ENCODE results near the gene GALNT13.
"Not testable (repeated sequence)": the region's sequence is repeated elsewhere in the genome, so short reads cannot be mapped to it uniquely, and the experiment has no call there.

Gene GALNT13

DNA sequence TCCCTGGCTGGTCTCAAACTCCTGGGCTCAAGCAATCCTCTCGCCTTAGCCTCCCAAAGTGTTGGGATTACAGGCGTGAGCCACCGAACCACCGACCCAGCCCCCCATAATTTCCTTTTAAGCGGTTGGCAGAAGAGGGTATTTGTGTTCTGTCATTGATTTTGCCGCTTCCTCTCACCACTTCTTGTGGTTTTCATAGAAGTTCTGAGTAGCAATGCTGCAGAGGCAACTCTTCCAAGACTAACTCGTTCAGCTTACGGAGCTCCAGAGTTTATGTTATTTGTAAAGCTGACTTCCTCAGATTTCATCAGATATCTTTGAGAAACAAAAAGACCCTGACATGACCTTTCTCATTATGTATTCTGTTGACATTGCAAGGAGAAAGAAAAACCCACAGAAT lies 565.4 kb downstream of the GALNT13 start:
- no peak for DNase-seq

DNA sequence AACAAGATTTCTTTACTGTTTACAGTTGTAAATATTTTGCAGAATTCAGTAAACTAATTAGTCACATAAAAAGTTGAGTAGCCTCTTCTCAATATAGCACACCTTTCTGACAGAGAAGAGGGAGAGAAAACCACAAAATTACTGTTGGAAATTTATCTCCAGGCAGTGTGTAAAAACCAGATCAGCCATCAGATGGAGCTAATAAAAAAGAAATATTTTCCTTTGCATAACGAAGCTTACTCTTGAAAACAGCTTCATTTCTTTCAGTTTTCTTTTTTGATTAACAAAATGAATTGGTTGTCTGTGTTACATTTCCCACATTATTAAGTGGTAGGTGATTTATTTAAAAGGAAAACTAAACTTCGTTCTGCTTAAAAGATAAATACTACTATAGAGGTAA lies 567.4 kb downstream of the GALNT13 start:
- peak; percentile 39 for DNase-seq

- no peak for DNase-seq
Observed at GRCh38 chr2:154443919-154444318, 572.2 kb downstream of the GALNT13 start.

DNA sequence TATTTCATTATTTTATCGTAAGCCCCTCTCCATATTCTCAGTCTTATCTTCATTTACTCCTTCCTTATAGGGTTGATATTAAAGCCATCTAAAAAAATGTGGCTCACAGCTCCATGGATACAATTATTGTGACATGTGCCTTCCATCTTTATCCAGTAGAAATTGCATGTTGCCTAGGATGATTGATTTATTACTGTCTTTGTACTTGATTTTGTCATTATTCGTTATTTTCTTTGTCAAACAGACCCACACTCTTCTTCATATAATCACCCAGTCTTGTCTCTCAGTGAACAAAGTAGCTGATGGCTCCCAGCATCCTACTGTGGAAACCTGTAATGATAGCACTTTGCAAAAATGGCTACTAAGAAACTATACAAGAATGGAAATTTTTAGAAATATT lies 574.6 kb downstream of the GALNT13 start:
- DNase-seq = peak; percentile 96

- peak; percentile 57 for DNase-seq
Observed at GRCh38 chr2:154447727-154448418, 576.2 kb downstream of the GALNT13 start.

- no peak for DNase-seq
Observed at GRCh38 chr2:154449951-154450658, 578.4 kb downstream of the GALNT13 start.

DNA sequence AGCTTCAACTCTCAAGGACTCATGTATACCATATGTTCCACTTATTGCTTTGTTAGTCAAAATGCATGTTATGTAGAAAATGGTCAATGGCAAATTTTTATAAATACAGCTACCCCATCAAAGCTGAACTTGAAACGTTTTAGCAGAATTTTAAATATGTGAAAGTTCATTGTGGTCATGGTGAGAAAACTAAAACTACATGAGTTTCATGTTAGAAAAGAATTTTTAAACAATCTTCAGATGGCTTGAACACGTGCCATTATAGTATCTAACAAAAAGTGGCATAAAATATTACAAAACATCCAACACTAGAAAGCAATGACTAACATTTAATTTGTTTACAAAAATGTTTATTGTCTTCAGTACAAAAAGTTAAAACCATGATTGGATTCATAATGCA lies 580.7 kb downstream of the GALNT13 start:
- no peak for DNase-seq

- peak; percentile 74 for DNase-seq
Observed at GRCh38 chr2:154452906-154453493, 581.3 kb downstream of the GALNT13 start.

GRCh38 chr2:154455166-154455565 lies 583.4 kb downstream of the GALNT13 start:
- peak; percentile 67 for DNase-seq

- peak; percentile 67 for DNase-seq
Observed at GRCh38 chr2:154455866-154456265, 584.1 kb downstream of the GALNT13 start.

DNA sequence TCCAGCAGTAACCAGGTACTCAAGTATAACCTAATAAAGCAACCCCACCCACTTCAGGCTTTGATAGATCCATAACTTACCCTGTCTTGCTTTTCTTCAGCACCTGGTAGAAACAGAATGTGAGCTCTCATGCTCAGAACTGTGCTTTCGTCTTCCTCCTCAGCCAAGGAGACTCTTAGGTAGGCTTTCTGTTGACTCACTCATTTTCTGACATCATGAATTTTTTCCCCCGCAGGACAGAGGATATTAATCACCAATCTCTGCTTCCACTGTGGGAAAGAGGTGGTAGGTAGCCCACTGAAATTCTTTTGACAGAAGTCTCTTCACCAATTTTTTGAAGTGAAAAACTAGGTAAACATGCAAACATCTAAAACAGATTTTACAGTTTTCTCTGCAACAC lies 585.6 kb downstream of the GALNT13 start:
- no peak for DNase-seq

DNA sequence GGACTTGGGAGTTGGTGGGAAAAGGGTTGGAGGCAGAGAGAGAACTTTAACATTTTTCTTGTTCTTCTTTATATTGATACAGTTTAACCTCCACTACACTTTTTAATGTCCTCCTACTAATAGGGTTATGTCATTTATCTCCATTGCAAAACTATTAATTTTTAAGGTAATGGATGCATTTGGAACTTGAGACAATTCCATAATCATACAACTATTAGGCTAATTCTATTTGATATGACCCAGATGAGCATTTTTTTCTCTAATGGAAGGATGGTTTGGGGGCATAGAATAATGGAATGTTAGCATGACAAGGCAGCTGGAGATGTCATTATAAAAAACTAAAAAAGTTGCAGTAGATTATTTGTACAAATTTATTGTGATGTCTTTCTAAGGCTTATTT lies 587.6 kb downstream of the GALNT13 start:
- DNase-seq = no peak

DNA sequence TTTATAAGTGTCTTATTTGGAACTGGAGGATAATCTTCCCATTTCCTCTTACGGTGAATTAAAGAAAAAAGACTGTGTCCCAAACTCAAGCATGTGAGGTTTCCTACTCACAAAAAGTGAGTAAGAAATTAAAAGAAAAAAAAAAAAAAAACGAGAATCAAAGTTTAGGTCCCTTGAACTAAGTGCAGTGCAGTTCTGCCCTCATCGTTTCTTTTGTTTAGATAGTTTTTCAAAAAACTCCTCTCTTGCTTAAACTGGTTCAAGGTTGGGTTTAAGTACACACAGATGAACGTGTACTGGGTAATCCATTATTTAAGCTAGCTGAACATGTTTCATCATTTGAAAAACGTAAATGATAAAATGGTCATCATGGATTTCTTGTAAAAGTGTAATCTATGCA lies 590.9 kb downstream of the GALNT13 start:
- DNase-seq = no peak

DNA sequence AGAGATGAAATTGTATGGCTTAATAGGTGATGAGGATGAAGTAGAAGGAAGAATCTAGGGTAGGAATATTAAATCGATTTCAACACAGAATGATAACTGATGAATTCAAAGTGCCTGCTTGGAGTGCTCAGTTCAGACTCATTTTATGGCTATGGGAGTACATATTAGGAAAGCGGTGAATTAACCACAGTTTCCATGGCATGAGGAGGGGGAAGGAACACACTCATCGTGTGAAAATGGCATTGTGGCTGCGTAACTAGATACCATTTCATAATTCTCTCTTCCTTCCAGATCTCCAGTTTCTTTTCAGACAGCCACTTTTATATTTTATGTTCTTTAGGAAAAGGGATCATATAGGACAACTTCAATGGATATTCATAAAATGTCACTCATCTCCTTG lies 594.5 kb downstream of the GALNT13 start:
- no peak for DNase-seq

GRCh38 chr2:154470376-154470775 lies 598.7 kb downstream of the GALNT13 start:
- DNase-seq = no peak

DNA sequence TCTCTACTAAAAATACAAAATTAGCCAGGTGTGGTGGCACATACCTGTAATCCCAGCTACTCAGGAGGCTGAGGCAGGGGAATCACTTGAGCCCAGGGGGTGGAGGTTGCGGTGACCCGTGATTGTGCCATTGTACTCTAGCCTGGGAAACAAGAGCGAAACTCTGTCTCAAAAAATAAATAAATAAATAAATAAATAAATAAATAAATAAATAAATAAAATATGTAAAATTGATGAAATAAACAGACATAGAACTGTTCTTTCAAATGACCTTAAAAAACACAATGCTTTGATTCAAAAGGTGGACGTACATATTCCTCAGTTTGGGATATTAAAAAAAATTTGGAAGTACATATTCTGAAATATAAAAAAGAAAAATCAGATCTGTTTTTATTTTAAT lies 599.8 kb downstream of the GALNT13 start:
- not testable (repeated sequence) for DNase-seq

DNA sequence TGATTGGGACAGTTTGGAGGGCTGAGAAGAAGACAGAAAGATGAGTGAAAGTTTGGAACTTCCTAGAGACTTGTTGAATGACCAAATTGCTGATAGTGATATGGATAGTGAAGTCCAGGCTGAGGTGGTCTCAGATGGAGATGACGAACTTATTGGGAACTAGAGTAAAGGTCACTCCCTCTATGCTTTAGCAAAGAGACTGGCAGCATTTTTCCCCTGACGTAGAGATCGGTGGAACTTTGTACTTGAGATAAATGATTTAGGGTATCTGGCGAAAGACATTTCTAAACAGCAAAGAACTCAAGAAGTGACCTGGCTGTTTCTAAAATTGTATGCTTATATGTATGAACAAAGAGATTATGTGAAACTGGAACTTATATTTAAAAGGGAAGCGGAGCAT lies 605.6 kb downstream of the GALNT13 start:
- DNase-seq = no peak

- DNase-seq = no peak
Observed at GRCh38 chr2:154480521-154480920, 608.8 kb downstream of the GALNT13 start.

GRCh38 chr2:154481336-154481735 lies 609.6 kb downstream of the GALNT13 start:
- DNase-seq = no peak

- no peak for DNase-seq
Observed at GRCh38 chr2:154484338-154485099, 612.8 kb downstream of the GALNT13 start.

DNA sequence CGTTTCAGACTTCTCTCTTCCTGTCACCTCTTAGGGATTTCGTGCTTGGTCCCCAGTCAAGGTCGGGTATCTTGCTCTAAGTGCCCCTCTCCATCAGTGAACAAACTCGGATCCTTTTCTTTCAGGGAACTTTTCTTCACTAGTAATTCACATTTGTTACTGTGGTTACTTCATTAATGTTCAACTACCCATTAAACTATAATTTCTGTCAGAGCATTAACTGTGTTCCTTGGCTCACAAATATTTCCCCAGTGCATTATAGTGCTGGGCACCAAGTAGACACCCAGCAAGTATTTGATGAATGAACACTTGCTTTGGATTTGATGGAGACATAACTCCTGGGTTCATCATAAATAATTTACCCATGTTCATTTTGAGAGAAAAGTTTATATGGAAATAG lies 617.1 kb downstream of the GALNT13 start:
- DNase-seq = no peak

- DNase-seq = no peak
Observed at GRCh38 chr2:154489266-154489858, 617.6 kb downstream of the GALNT13 start.

- no peak for DNase-seq
Observed at GRCh38 chr2:154490530-154490929, 618.8 kb downstream of the GALNT13 start.
